HG02870 (cell line): ENCODE measurements around the gene TGFB3.

Experiments used
- ATAC-seq: cut with Tn5 transposase; IDR thresholded peaks from one replicate; pipeline ENCODE4 v1.9.1; 2021; ENCODE audit warnings: mild to moderate bottlenecking, moderate library complexity; ENCODE audit not compliant: unreplicated experiment

The TGFB3 gene

GRCh38 chr14:75987201-75987970, 5.6 kb upstream of the TGFB3 start:
- ATAC-seq = no peak

GRCh38 chr14:75986439-75986765, 4.6 kb upstream of the TGFB3 start:
- no peak for ATAC-seq

- ATAC-seq = peak; percentile 66
Observed at GRCh38 chr14:75985618-75986438, 4.0 kb upstream of the TGFB3 start, which contains the start of gene IFT43. TSS of gene IFT43 (plus strand) at chr14:75985763. CDS start at chr14:75985787, 24 bp downstream.

- no peak for ATAC-seq
Observed at GRCh38 chr14:75984674-75985073, 2.9 kb upstream of the TGFB3 start.

- no peak for ATAC-seq
Observed at GRCh38 chr14:75983019-75983358, 1.2 kb upstream of the TGFB3 start.

GRCh38 chr14:75982266-75983018, 647 bp upstream of the TGFB3 start:
- peak; percentile 48 for ATAC-seq

GRCh38 chr14:75980856-75981255, 939 bp downstream of the TGFB3 start:
- no peak for ATAC-seq

- no peak for ATAC-seq
Observed at GRCh38 chr14:75979648-75980565, 1.9 kb downstream of the TGFB3 start.

- no peak for ATAC-seq
Observed at GRCh38 chr14:75979071-75979571, 2.7 kb downstream of the TGFB3 start.

GRCh38 chr14:75978249-75978731, 3.5 kb downstream of the TGFB3 start:
- ATAC-seq = no peak

- ATAC-seq = no peak
Observed at GRCh38 chr14:75977582-75977943, 4.2 kb downstream of the TGFB3 start.

- no peak for ATAC-seq
Observed at GRCh38 chr14:75976826-75977581, 4.8 kb downstream of the TGFB3 start.

GRCh38 chr14:75972801-75973421, 8.9 kb downstream of the TGFB3 start:
- ATAC-seq = no peak

GRCh38 chr14:75971509-75971908, 10.3 kb downstream of the TGFB3 start:
- ATAC-seq = no peak

GRCh38 chr14:75970989-75971388, 10.8 kb downstream of the TGFB3 start:
- ATAC-seq = no peak

GRCh38 chr14:75969891-75970290, 11.9 kb downstream of the TGFB3 start:
- ATAC-seq = no peak

GRCh38 chr14:75969126-75969525, 12.7 kb downstream of the TGFB3 start:
- ATAC-seq = no peak

GRCh38 chr14:75968456-75968855, 13.3 kb downstream of the TGFB3 start:
- no peak for ATAC-seq

- ATAC-seq = no peak
Observed at GRCh38 chr14:75967866-75968265, 13.9 kb downstream of the TGFB3 start.
